ENCODE measurements around the gene PUS7. TPM values are rescaled to one million over a fixed set of nuclear protein-coding genes. Genes with fewer than 3 reads are reported as not detected.
"Not testable (repeated sequence)": the region's sequence is repeated elsewhere in the genome, so short reads cannot be mapped to it uniquely, and the experiment has no call there.

The PUS7 gene
- total and polyA plus RNA-seq, 8 donors, result 0.58 to 24.2 (median 9.2) TPM

DNA sequence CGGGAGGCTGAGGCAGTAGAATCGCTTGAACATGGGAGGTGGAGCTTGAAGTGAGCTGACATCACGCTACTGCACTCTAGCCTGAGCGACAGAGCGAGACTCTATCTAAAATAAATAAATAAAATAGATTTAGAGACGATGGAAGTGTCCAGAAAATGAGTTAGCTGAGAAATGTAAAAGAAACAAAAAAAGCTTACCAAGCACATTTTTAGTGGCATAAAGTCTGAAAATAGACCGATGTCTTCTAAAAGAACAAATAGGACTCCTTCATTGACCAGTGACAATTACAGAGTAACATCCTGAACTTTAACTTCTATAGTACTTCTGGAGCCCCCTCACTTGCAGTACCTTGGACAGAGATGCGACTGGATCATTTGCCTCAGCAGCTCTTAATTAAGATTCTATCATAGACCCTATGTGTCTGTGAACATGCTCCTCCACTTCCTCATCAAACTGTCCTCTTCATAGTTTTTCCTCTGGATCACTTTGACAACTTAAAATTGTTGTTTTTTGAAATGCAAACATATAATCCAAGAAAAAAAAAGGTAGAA lies 108.1 kb downstream of the PUS7 start:
- intact Hi-C loops (cut with DNase I; ENCODE audit: low total_unique reads), result no loop called here
- no peak overlapping the region for H3K4me3 ChIP-seq
- H3K4me1 ChIP-seq, result no peaks in the 10 kb centered on the region
- H3K27me3 ChIP-seq, result no peaks in the 10 kb centered on the region
- H3K36me3 ChIP-seq, result no peaks in the 10 kb centered on the region
- DNase-seq, result no peak
- no peak overlapping the region for H3K27ac ChIP-seq
- 72 to 84% (median 75%) methylated on average over 8 of the region's 8 CpGs for WGBS, 5 donors
- TF ChIP-seq EP300 (IDR thresholded peaks at IDR 0.05), result no peak
- TF ChIP-seq, protein P1, sequence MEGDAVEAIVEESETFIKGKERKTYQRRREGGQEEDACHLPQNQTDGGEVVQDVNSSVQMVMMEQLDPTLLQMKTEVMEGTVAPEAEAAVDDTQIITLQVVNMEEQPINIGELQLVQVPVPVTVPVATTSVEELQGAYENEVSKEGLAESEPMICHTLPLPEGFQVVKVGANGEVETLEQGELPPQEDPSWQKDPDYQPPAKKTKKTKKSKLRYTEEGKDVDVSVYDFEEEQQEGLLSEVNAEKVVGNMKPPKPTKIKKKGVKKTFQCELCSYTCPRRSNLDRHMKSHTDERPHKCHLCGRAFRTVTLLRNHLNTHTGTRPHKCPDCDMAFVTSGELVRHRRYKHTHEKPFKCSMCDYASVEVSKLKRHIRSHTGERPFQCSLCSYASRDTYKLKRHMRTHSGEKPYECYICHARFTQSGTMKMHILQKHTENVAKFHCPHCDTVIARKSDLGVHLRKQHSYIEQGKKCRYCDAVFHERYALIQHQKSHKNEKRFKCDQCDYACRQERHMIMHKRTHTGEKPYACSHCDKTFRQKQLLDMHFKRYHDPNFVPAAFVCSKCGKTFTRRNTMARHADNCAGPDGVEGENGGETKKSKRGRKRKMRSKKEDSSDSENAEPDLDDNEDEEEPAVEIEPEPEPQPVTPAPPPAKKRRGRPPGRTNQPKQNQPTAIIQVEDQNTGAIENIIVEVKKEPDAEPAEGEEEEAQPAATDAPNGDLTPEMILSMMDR (IDR thresholded peaks at IDR 0.05), result no peak
- TF ChIP-seq POLR2AphosphoS5 (IDR thresholded peaks at IDR 0.05), result no peak
- no peak for TF ChIP-seq POLR2A (IDR thresholded peaks at IDR 0.05)
- no peaks in the 10 kb centered on the region for H3K9me3 ChIP-seq

DNA sequence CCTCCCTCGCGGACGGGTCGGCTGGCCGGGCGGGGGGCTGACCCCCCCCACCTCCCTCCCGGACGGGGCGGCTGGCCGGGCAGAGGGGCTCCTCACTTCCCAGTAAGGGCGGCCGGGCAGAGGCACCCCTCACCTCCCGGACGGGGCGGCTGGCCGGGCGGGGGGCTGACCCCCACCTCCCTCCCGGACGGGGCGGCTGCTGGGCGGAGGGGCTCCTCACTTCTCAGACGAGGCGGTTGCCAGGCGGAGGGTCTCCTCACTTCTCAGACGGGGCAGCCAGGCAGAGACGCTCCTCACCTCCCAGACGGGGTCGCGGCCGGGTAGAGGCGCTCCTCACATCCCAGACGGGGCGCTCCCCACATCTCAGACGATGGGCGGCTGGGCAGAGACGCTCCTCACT lies 111.3 kb downstream of the PUS7 start:
- H3K4me1 ChIP-seq; intact Hi-C loops (cut with DNase I; ENCODE audit: low total_unique reads): not testable (repeated sequence)
- WGBS, 5 donors, result 96 to 98% (median 97%) methylated on average over 18 to 36 of the region's 36 CpGs; no CpG with 5 or more reads in 1 of the 5 donors

DNA sequence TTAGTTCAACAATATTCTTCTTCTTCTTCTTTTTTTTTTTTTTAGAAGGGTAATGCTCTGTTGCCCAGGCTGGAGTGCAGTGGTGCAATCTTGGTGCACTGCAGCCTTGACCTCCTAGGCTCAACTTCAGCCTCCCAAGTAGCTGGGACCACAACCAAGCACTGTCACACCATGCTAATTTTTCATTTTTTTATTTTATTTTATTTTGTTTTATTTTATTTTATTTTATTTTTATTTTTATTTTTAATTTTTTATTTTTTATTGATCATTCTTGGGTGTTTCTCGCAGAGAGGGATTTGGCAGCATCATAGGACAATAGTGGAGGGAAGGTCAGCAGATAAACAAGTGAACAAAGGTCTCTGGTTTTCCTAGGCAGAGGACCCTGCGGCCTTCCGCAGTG lies 112.3 kb downstream of the PUS7 start:
- 68 to 100% (median 86%) methylated on average over 1 to 3 of the region's 3 CpGs for WGBS, 5 donors

More for the DNA sequence above, 111.3 kb downstream of the PUS7 start:
- H3K27me3 ChIP-seq, H3K9me3 ChIP-seq, H3K36me3 ChIP-seq, DNase-seq, H3K27ac ChIP-seq, H3K4me3 ChIP-seq: not testable (repeated sequence)

DNA sequence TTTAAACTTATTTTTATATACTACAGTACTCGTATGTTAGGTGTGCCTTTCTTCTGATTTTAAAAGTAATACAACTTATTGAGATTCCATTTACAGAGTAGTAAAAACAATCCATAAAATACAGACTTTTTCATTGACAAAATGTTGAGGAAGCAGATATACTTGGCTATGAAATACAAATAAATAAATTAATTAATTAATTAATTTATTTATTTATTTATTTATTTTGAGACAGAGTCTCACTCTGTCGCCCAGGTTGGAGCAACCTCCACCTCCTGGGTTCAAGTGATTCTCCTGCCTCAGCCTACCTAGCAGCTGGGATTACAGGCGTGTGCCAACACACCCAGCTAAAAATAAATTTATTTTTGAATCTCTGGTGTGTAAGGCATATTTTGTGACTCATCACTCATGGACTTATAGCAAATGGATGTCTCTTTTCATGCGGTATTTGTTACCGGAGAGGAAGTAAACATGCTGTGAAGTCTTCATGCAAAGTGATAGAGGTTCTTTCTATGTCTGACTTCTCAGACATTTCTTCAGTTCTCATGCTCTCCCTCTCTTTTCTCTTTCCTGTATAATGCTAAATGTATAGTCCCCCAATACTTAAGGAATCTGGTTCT lies 113.2 kb downstream of the PUS7 start:
- TF ChIP-seq, protein P1 (IDR thresholded peaks at IDR 0.05), result no peak
- TF ChIP-seq EP300 (IDR thresholded peaks at IDR 0.05) (no peak), POLR2AphosphoS5 (IDR thresholded peaks at IDR 0.05) (no peak), POLR2A (IDR thresholded peaks at IDR 0.05) (no peak)
- Histone ChIP-seq H3K27ac (no peak overlapping the region), H3K4me3 (no peak overlapping the region), H3K27me3 (no peaks in the 10 kb centered on the region), H3K4me1 (no peaks in the 10 kb centered on the region), H3K9me3 (no peaks in the 10 kb centered on the region), H3K36me3 (no peaks in the 10 kb centered on the region)
- DNase-seq, result no peak
- 89 to 95% (median 90%) methylated on average over 5 of the region's 5 CpGs for WGBS, 5 donors
- intact Hi-C loops (cut with DNase I; ENCODE audit: low total_unique reads), result no loop called here

More for the DNA sequence above, 112.3 kb downstream of the PUS7 start:
- H3K27me3 ChIP-seq; H3K4me1 ChIP-seq; H3K27ac ChIP-seq; H3K4me3 ChIP-seq; intact Hi-C loops (cut with DNase I; ENCODE audit: low total_unique reads); H3K36me3 ChIP-seq; H3K9me3 ChIP-seq; DNase-seq: not testable (repeated sequence)

Other genes with a start within 250 kb of the PUS7 start
- gene SRPK2, start 133.3 kb downstream of the PUS7 start, total RNA-seq, result 100 to 1,000 TPM in 1 of 5 donors, 10 to 100 TPM in 4; 19.6 to 109 (median 38.5) TPM
- gene SRPK2, start 133.3 kb downstream of the PUS7 start, polyA plus RNA-seq, result 10 to 100 TPM in 2 of 3 donors, 1 to 10 TPM in 1; 7.6 to 21.2 (median 13.0) TPM
- gene RINT1, start 9.9 kb upstream of the PUS7 start, total RNA-seq, result 10 to 100 TPM in 3 of 5 donors, 1 to 10 TPM in 2; 4.9 to 79.4 (median 15.8) TPM
- gene RINT1, start 9.9 kb upstream of the PUS7 start, polyA plus RNA-seq, result 10 to 100 TPM in 1 of 3 donors, 1 to 10 TPM in 2; 8.7 to 11.2 (median 8.9) TPM
- 1 to 10 TPM in 1 of 5 donors, not detected in 4; 1.5 TPM for gene EFCAB10, start 59.2 kb upstream of the PUS7 start, total RNA-seq
- gene EFCAB10, start 59.2 kb upstream of the PUS7 start, polyA plus RNA-seq, result not detected

Data from stomach (tissue), 9 donors.